Psoas muscle (tissue), 8 donors: ENCODE results near the gene PDCD4. TPM values are rescaled to one million over a fixed set of nuclear protein-coding genes. Genes with fewer than 3 reads are reported as not detected.

Experiments used
- ATAC-seq, 4 donors: fragments of 200-7000 bp; cut with Tn5 transposase; one replicate each; pipeline ENCODE4 v1.9.1; 2020; ENCODE audit warnings: moderate library complexity in 3 of 4, mild to moderate bottlenecking in 2 of 4
- DNase-seq, 2 donors: peaks; one replicate each; pipeline ENCODE4 v3.0.0-alpha.2; 2020
- H3K27ac ChIP-seq: fragments of 200-600 bp; one replicate; pipeline ENCODE4 v1.8.0; 2022
- H3K27me3 ChIP-seq, 3 donors: fragments of 200-600 bp in 1 of 3; one replicate each; pipeline versions ENCODE4 v1.6.1 to v1.8.0; 2013 to 2022; ENCODE audit warnings: low read length in 2 of 3, mild to moderate bottlenecking in 2 of 3, moderate library complexity in 1 of 3; ENCODE audit not compliant: insufficient read depth in 3 of 3
- H3K36me3 ChIP-seq, 2 donors: fragments of 200-600 bp in 1 of 2; one replicate each; pipeline versions ENCODE4 v1.6.1 to v1.8.0; 2013 to 2022; ENCODE audit warnings: low read depth in 1 of 2, mild to moderate bottlenecking in 1 of 2, moderate library complexity in 1 of 2; ENCODE audit not compliant: insufficient read depth in 1 of 2
- H3K4me1 ChIP-seq: fragments of 200-600 bp; one replicate; pipeline ENCODE4 v1.8.0; 2022
- H3K4me3 ChIP-seq: fragments of 200-600 bp; one replicate; pipeline ENCODE4 v1.8.0; 2022; ENCODE audit warnings: mild to moderate bottlenecking
- H3K9me3 ChIP-seq: fragments of 200-600 bp; one replicate; pipeline ENCODE4 v1.8.0; 2022
- WGBS, 3 donors: extraction: QIAGEN DNeasy Blood & Tissue Kit; methylation state at CpG; one replicate each; pipeline versions ENCODE4 v1.1.6 to v1.1.7; 2013; 5-methylcytosine and 5-hydroxymethylcytosine counted together
- intact Hi-C, 2 donors: fragments of 100-400 bp; cut with DNase I; formaldehyde crosslinking; loops; one replicate each; pipeline versions ENCODE4 v1.11.0 to v1.14.2; 2022
- polyA plus RNA-seq, 3 donors: library from polyadenylated mRNA; stranded (reverse); fragments of 200-250 nt; gene quantifications; one replicate each; pipeline ENCODE4 v1.2.3, GENCODE V29; 2013
- total RNA-seq, 4 donors: library from RNA; stranded (reverse); fragmentation: NEBNext Ultra II Directional in 2 of 4; extraction: Animal tissue kit (Norgen Biotek cat#: 25700) in 2 of 4; gene quantifications; one replicate each; pipeline versions ENCODE4 v1.2.1 to v1.2.4, GENCODE V29; 2021 to 2023
- TF ChIP-seq, protein P1 (sequence below): fragments of 200-600 bp; IDR thresholded peaks from one replicate; pipeline ENCODE4 v1.8.0; 2022; ENCODE audit warnings: antibody characterized with exemption
- donor health status: healthy with polysubstance abuse.
- donor health status: DM: no; HTN: no; CAD: no; lungs with moderate emphysema.
- donor health status: Bipolar disorder and iron deficiency.
- donor health status: healthy.
- donor health status: DM: yes; HTN: yes; CAD: no.
- donor health status: DM: no; HTN: no; CAD: no.
- donor health status: DM: no; HTN: no; CAD: no.
- donor health status: DM: yes; HTN: yes; CAD: no.

The PDCD4 gene
- total and polyA plus RNA-seq, 7 donors, result 7.6 to 19.7 (median 11.3) TPM

DNA sequence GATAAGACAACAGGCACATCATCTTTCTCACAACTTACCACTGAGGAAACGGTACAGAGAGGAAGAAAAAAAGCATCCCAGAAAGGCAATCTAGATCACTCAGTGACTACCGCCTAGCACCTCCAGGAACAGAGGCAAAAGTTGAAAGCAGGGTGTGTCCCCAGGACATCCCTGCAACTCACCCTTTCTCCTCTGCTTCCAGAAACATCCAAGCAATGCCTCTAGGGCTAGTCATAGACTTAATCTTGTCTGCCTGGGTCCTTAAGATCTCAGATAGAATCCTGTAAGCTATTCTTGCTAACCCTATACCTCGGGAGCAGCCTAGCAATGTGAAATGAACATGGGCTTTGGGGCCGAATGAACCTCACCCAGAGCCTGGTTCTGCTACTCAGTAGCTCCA lies 18.8 kb upstream of the PDCD4 start:
- no peak overlapping the region for H3K4me3 ChIP-seq
- TF ChIP-seq, protein P1, sequence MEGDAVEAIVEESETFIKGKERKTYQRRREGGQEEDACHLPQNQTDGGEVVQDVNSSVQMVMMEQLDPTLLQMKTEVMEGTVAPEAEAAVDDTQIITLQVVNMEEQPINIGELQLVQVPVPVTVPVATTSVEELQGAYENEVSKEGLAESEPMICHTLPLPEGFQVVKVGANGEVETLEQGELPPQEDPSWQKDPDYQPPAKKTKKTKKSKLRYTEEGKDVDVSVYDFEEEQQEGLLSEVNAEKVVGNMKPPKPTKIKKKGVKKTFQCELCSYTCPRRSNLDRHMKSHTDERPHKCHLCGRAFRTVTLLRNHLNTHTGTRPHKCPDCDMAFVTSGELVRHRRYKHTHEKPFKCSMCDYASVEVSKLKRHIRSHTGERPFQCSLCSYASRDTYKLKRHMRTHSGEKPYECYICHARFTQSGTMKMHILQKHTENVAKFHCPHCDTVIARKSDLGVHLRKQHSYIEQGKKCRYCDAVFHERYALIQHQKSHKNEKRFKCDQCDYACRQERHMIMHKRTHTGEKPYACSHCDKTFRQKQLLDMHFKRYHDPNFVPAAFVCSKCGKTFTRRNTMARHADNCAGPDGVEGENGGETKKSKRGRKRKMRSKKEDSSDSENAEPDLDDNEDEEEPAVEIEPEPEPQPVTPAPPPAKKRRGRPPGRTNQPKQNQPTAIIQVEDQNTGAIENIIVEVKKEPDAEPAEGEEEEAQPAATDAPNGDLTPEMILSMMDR, result no peak
- 90 to 93% (median 91%) methylated on average over 4 of the region's 4 CpGs for WGBS, 3 donors
- no peak for ATAC-seq
- no peaks in the 10 kb centered on the region for H3K9me3 ChIP-seq
- H3K4me1 ChIP-seq, result peaks cover 6% of the 10 kb centered on the region
- H3K36me3 ChIP-seq, result no peaks in the 10 kb centered on the region
- no peak overlapping the region for H3K27ac ChIP-seq
- no peaks in the 10 kb centered on the region for H3K27me3 ChIP-seq
- no peak for DNase-seq
- intact Hi-C loops, result no loop called here

DNA sequence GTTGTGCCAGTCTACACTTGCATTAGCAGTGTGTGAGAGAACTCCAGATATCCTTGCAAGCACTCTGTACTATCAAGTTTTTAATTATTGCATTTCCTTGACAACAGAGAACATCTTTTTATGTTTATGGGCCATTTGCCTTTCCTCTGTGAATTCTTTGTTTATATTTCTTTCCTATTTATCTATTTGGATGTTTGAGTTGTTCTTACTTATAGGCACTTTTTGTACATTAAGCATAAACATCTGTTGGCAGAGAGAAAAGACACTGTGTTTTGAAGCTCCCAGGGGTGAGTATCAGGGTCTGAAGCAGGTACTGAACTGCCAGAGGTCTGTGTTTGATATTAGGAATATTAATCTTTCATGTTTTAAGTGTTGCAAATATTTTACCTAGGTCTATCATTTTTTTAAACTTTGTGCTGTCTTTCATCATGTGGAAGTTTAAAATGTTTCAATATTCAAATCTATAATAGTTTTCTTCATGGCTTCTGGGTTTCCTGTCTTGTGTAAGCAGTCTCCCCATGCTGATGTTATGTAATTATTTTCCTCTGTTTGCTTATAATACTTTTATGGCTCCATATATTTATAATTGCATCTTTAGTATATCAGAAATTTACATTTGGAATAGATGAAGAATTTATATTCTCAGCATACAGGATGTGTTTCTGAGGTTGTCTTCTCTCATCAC lies 17.7 kb upstream of the PDCD4 start:
- H3K27ac ChIP-seq, result no peak overlapping the region
- no peak for ATAC-seq
- H3K4me1 ChIP-seq, result peaks cover 6% of the 10 kb centered on the region
- intact Hi-C loops, result no loop called here
- no peaks in the 10 kb centered on the region for H3K27me3 ChIP-seq
- no peak overlapping the region for H3K4me3 ChIP-seq
- TF ChIP-seq, protein P1, result no peak
- DNase-seq, result no peak
- no peaks in the 10 kb centered on the region for H3K36me3 ChIP-seq
- H3K9me3 ChIP-seq, result no peaks in the 10 kb centered on the region

DNA sequence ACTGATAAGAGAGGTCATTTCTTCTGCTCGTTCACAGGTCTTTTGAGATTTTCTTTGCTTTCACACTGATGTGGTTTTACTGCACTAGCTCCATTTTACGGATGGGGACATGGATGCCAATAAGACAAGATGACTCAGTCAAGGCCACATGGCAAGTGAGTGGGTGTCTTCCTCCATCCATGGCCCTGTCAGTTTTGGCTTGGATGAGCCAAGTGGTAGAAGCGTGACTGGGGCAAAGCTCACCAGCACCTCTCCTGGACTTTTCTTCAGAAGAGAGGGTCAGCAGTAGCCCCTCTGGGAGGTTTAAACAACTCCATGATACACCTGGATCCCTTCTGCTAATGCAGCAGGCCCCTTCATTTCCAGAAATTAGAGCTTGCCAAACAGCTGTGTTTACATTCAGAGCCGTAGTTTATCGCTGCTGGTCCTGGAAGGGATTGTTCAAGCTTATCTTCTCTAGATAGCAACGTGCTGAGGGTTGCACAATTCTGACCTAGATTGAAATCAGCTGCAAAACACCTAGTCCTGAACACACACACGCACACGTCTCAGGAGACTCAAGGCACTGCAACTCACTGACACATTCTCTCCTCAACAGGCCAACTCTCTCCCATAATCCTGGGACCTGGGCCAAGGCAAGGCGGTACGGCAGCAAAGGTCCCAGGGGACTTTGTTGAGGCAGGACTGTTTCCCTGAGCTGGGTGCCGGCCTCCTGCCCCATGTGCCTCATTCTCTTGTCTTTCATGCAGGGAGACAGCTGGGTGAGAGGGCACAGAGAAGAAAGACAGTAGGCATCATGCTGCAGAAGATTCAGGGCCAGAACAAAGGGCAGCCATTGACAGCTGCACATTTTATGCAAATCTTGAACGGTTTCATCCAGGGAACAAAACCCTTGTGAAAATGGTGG lies 14.2 kb upstream of the PDCD4 start:
- TF ChIP-seq, protein P1, result no peak
- DNase-seq, result no peak
- Histone ChIP-seq H3K4me3 (no peak overlapping the region), H3K4me1 (peaks cover 14% of the 10 kb centered on the region), H3K9me3 (no peaks in the 10 kb centered on the region), H3K36me3 (no peaks in the 10 kb centered on the region), H3K27me3 (no peaks in the 10 kb centered on the region), H3K27ac (no peak overlapping the region)
- peak in 3 of 4 donors; percentile 19 to 44 (median 38) for ATAC-seq
- WGBS, 3 donors, result 40 to 55% (median 44%) methylated on average over 12 of the region's 12 CpGs
- intact Hi-C loops, result no loop called here

DNA sequence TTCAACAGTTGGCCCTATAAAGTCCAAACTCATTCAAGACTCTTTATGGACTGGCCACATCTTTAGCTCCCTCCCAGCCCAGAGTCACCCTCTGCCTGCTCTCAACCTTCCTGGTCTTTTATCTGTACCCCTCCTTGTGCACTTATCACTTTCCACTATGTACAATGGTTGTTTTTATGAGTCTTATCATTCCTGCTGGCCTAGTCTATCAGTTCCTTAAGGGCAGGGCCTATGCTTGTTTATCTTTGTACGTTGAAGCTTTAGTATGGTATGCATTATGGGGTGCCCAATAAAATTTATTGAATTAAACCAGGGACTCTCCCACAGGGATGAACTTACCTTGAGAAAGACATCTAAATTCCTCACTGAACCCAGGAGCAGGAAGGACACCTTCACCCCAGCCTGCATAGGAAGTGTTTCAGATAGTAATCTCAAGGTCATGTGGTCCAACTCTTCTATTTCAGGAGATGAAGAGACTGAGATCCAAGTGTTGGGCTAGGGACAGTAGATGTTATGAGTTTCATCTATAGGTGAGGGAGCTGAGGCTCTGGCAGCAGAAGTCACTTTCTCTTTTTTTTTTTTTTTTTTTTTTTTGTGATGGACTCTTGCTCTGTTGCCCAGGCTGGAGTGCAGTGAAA lies 13.3 kb upstream of the PDCD4 start:
- H3K27ac ChIP-seq, result no peak overlapping the region

More for the DNA sequence above, 13.3 kb upstream of the PDCD4 start:
- 68 to 84% (median 83%) methylated on average over 1 of the region's 1 CpG for WGBS, 3 donors
- TF ChIP-seq, protein P1, result no peak
- H3K9me3 ChIP-seq, result no peaks in the 10 kb centered on the region
- DNase-seq (no peak), ATAC-seq (no peak)
- H3K4me1 ChIP-seq, result peaks cover 14% of the 10 kb centered on the region
- no peaks in the 10 kb centered on the region for H3K27me3 ChIP-seq
- H3K36me3 ChIP-seq, result no peaks in the 10 kb centered on the region
- H3K4me3 ChIP-seq, result no peak overlapping the region
- intact Hi-C loops, result no loop called here
